GM23338 (cell line): Measurements from ENCODE around the gene PARP9.

Source experiments
- CREB1 ChIP-seq: fragments of 250-450 bp; sonication (Bioruptor Pico); IDR thresholded peaks from 2 replicates; pipeline ENCODE4 v1.5.0; 2020; ENCODE audit warnings: low read depth, mild to moderate bottlenecking, moderate library complexity
- CTCF ChIP-seq, 2 experiments: fragments of 200-600 bp in 1 of 2; sonication (generic) in 1 of 2; conservative IDR thresholded peaks; 2 replicates each; pipeline versions ENCODE4 v1.5.1 to v1.6.1; 2016 to 2017; ENCODE audit warnings: antibody characterized with exemption in 2 of 2, low read depth in 2 of 2, mild to moderate bottlenecking in 2 of 2, moderate library complexity in 1 of 2
- ETS1 ChIP-seq: IDR thresholded peaks from 2 replicates; pipeline ENCODE4 v1.6.1; 2016; ENCODE audit warnings: antibody characterized with exemption
- EZH2 ChIP-seq: fragments of 200-600 bp; sonication (generic); IDR thresholded peaks from one replicate; pipeline ENCODE4 v1.8.0; 2017; ENCODE audit warnings: antibody characterized with exemption, mild to moderate bottlenecking, low read depth; ENCODE audit not compliant: unreplicated experiment
- EZH2phosphoT487 ChIP-seq: fragments of 200-600 bp; sonication (generic); IDR thresholded peaks from one replicate; pipeline ENCODE4 v1.8.1; 2018; ENCODE audit warnings: antibody characterized with exemption; ENCODE audit not compliant: unreplicated experiment
- JUNB ChIP-seq: IDR thresholded peaks from one replicate; pipeline ENCODE4 v1.6.1; 2016; ENCODE audit warnings: antibody characterized with exemption; ENCODE audit not compliant: unreplicated experiment
- POLR2AphosphoS5 ChIP-seq: IDR thresholded peaks from 2 replicates; pipeline ENCODE4 v1.6.1; 2016; ENCODE audit warnings: antibody characterized with exemption, low read depth
- REST ChIP-seq: IDR thresholded peaks from one replicate; pipeline ENCODE4 v1.6.1; 2018; ENCODE audit warnings: antibody characterized with exemption; ENCODE audit not compliant: unreplicated experiment
- STAT1 ChIP-seq: IDR thresholded peaks from one replicate; pipeline ENCODE4 v1.6.1; 2016; ENCODE audit warnings: antibody characterized with exemption; ENCODE audit not compliant: unreplicated experiment

GRCh38 chr3:122502941-122503340 lies 61.2 kb downstream of the PARP9 start:
- no peak for TF ChIP-seq POLR2AphosphoS5
- no peak for TF ChIP-seq CTCF (conservative IDR thresholded peaks at IDR 0.05; ENCODE audit: low read depth in 2 of 2)
- TF ChIP-seq EZH2phosphoT487 = no peak
- TF ChIP-seq REST = no peak
- no peak for TF ChIP-seq EZH2
- no peak for TF ChIP-seq ETS1
- TF ChIP-seq CREB1 (CRISPR knock-in tag) = no peak
- TF ChIP-seq JUNB = no peak
- TF ChIP-seq STAT1 = no peak
